Cardiac septum (tissue), 1 donor: ENCODE measurements around the gene CHGA. TPM values are rescaled to one million over a fixed set of nuclear protein-coding genes. Genes with fewer than 3 reads are reported as not detected.

Experiments
- DNase-seq: peaks from one replicate; pipeline ENCODE4 v3.0.0-alpha.2; 2020; ENCODE audit warnings: low spot score
- intact Hi-C: fragments of 100-400 bp; cut with DNase I; formaldehyde crosslinking; loops from one replicate; pipeline ENCODE4 v1.14.0; 2022
- long read RNA-seq: library from polyadenylated mRNA; unstranded; transcript quantifications from one replicate; pipeline ENCODE4 v2.0.0, GENCODE V29; 2021
- total RNA-seq: library from RNA; stranded (reverse); fragmentation: NEBNext Ultra II Directional; extraction: Animal tissue kit (Norgen Biotek cat#: 25700); gene quantifications from one replicate; pipeline ENCODE4 v1.2.1, GENCODE V29; 2021
- donor health status: DM: no; HTN: no; CAD: no.

Gene CHGA
- not detected for total RNA-seq
- long read RNA-seq: 0 reads

GRCh38 chr14:92922883-92923743 is at the start of gene CHGA:
TSS of gene CHGA (plus strand) at chr14:92923150. CDS start at chr14:92923360, 210 bp downstream.
- intact Hi-C loops: no loop called here
- no peak for DNase-seq

GRCh38 chr14:92874962-92875661 is 47.8 kb upstream of the CHGA start:
- intact Hi-C loops: no loop called here
- no peak for DNase-seq

- no peak for DNase-seq
- intact Hi-C loops: no loop called here
These were observed 45.1 kb upstream of the CHGA start for GRCh38 chr14:92877757-92878431.

GRCh38 chr14:92880351-92880750 is 42.6 kb upstream of the CHGA start:
- intact Hi-C loops: loop anchor here (5.0 kb wide), 1 partner anchor 257 kb away; no protein-coding TSS in a partner anchor
- DNase-seq: no peak

GRCh38 chr14:92880851-92881250 is 42.1 kb upstream of the CHGA start:
- intact Hi-C loops: loop anchor here (5.0 kb wide), 1 partner anchor 256 kb away; no protein-coding TSS in a partner anchor
- DNase-seq: no peak

GRCh38 chr14:92883066-92883465 is 39.9 kb upstream of the CHGA start:
- intact Hi-C loops: loop anchor here (5.0 kb wide), 1 partner anchor 254 kb away; no protein-coding TSS in a partner anchor
- DNase-seq: no peak

- intact Hi-C loops: loop anchor here (5.0 kb wide), 1 partner anchor 253 kb away; no protein-coding TSS in a partner anchor
- no peak for DNase-seq
These were observed 38.5 kb upstream of the CHGA start for GRCh38 chr14:92884410-92884809.

GRCh38 chr14:92885279-92886061 is 37.5 kb upstream of the CHGA start:
- no peak for DNase-seq
- intact Hi-C loops: no loop called here

- intact Hi-C loops: no loop called here
- no peak for DNase-seq
These were observed 36.6 kb upstream of the CHGA start for GRCh38 chr14:92886337-92886736.

- DNase-seq: no peak
- intact Hi-C loops: no loop called here
These were observed 35.8 kb upstream of the CHGA start for GRCh38 chr14:92887157-92887556.

- intact Hi-C loops: no loop called here
- DNase-seq: no peak
These were observed 34.1 kb upstream of the CHGA start for GRCh38 chr14:92888896-92889295.

GRCh38 chr14:92890830-92891588 is 31.9 kb upstream of the CHGA start:
- intact Hi-C loops: no loop called here
- DNase-seq: no peak

GRCh38 chr14:92892589-92892988 is 30.4 kb upstream of the CHGA start:
- intact Hi-C loops: no loop called here

GRCh38 chr14:92895352-92895878 is 27.5 kb upstream of the CHGA start:
- intact Hi-C loops: no loop called here
- DNase-seq: no peak

More at GRCh38 chr14:92892589-92892988, 30.4 kb upstream of the CHGA start:
- no peak for DNase-seq

- DNase-seq: no peak
- intact Hi-C loops: no loop called here
These were observed 24.9 kb upstream of the CHGA start for GRCh38 chr14:92897922-92898565.

- intact Hi-C loops: no loop called here
- no peak for DNase-seq
These were observed 24.3 kb upstream of the CHGA start for GRCh38 chr14:92898566-92899131.

- DNase-seq: no peak
- intact Hi-C loops: no loop called here
These were observed 22.3 kb upstream of the CHGA start for GRCh38 chr14:92900660-92901059.

- no peak for DNase-seq
- intact Hi-C loops: no loop called here
These were observed 20.8 kb upstream of the CHGA start for GRCh38 chr14:92902191-92902590.
